ENCODE results near the gene FBXO46. TPM values are rescaled to one million over a fixed set of nuclear protein-coding genes. Genes with fewer than 3 reads are reported as not detected.
A peak's percentile ranks its signal among the peaks of the same experiment; 100 is the strongest.

The FBXO46 gene
- total and polyA plus RNA-seq, 2 of the 13 experiments (the other 11 are each of a cell fraction or from before 2014, with no cell fraction given): 6.2 to 6.4 TPM

GRCh38 chr19:45766296-45766868 lies 35.7 kb upstream of the FBXO46 start (continued):
- TF ChIP-seq, protein P1, sequence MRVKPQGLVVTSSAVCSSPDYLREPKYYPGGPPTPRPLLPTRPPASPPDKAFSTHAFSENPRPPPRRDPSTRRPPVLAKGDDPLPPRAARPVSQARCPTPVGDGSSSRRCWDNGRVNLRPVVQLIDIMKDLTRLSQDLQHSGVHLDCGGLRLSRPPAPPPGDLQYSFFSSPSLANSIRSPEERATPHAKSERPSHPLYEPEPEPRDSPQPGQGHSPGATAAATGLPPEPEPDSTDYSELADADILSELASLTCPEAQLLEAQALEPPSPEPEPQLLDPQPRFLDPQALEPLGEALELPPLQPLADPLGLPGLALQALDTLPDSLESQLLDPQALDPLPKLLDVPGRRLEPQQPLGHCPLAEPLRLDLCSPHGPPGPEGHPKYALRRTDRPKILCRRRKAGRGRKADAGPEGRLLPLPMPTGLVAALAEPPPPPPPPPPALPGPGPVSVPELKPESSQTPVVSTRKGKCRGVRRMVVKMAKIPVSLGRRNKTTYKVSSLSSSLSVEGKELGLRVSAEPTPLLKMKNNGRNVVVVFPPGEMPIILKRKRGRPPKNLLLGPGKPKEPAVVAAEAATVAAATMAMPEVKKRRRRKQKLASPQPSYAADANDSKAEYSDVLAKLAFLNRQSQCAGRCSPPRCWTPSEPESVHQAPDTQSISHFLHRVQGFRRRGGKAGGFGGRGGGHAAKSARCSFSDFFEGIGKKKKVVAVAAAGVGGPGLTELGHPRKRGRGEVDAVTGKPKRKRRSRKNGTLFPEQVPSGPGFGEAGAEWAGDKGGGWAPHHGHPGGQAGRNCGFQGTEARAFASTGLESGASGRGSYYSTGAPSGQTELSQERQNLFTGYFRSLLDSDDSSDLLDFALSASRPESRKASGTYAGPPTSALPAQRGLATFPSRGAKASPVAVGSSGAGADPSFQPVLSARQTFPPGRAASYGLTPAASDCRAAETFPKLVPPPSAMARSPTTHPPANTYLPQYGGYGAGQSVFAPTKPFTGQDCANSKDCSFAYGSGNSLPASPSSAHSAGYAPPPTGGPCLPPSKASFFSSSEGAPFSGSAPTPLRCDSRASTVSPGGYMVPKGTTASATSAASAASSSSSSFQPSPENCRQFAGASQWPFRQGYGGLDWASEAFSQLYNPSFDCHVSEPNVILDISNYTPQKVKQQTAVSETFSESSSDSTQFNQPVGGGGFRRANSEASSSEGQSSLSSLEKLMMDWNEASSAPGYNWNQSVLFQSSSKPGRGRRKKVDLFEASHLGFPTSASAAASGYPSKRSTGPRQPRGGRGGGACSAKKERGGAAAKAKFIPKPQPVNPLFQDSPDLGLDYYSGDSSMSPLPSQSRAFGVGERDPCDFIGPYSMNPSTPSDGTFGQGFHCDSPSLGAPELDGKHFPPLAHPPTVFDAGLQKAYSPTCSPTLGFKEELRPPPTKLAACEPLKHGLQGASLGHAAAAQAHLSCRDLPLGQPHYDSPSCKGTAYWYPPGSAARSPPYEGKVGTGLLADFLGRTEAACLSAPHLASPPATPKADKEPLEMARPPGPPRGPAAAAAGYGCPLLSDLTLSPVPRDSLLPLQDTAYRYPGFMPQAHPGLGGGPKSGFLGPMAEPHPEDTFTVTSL (CRISPR knock-in tag; IDR thresholded peaks at IDR 0.05; ENCODE audit: borderline replicate concordance): no peak
- TF ChIP-seq ZNF138 (CRISPR knock-in tag; IDR thresholded peaks at IDR 0.05; ENCODE audit: low read depth) (no peak), DDIT3 (CRISPR knock-in tag; IDR thresholded peaks at IDR 0.05) (no peak), ZNF615 (CRISPR knock-in tag; IDR thresholded peaks at IDR 0.05; ENCODE audit: borderline replicate concordance) (no peak), TFE3 (CRISPR knock-in tag; IDR thresholded peaks at IDR 0.05) (no peak), ZNF350 (CRISPR knock-in tag; IDR thresholded peaks at IDR 0.05; ENCODE audit: borderline replicate concordance, low read depth) (no peak), TOE1 (CRISPR knock-in tag; IDR thresholded peaks at IDR 0.05) (no peak), PCBP2 (optimal IDR thresholded peaks at IDR 0.05; ENCODE audit: low read depth, low read length, poor library complexity, severe bottlenecking) (no peak), ZNF850 (CRISPR knock-in tag; conservative IDR thresholded peaks at IDR 0.05) (no peak), AKAP8 (CRISPR knock-in tag; IDR thresholded peaks at IDR 0.05) (peak; percentile 9; the same call in 1 of the 2 replicates), MLLT10 (CRISPR knock-in tag; IDR thresholded peaks at IDR 0.05) (no peak), ZNF644 (CRISPR knock-in tag; IDR thresholded peaks at IDR 0.05; ENCODE audit: low read depth) (no peak)
- TF ChIP-seq, protein P2, sequence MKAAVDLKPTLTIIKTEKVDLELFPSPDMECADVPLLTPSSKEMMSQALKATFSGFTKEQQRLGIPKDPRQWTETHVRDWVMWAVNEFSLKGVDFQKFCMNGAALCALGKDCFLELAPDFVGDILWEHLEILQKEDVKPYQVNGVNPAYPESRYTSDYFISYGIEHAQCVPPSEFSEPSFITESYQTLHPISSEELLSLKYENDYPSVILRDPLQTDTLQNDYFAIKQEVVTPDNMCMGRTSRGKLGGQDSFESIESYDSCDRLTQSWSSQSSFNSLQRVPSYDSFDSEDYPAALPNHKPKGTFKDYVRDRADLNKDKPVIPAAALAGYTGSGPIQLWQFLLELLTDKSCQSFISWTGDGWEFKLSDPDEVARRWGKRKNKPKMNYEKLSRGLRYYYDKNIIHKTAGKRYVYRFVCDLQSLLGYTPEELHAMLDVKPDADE (CRISPR knock-in tag; IDR thresholded peaks at IDR 0.05): no peak
- TF ChIP-seq, protein P3, sequence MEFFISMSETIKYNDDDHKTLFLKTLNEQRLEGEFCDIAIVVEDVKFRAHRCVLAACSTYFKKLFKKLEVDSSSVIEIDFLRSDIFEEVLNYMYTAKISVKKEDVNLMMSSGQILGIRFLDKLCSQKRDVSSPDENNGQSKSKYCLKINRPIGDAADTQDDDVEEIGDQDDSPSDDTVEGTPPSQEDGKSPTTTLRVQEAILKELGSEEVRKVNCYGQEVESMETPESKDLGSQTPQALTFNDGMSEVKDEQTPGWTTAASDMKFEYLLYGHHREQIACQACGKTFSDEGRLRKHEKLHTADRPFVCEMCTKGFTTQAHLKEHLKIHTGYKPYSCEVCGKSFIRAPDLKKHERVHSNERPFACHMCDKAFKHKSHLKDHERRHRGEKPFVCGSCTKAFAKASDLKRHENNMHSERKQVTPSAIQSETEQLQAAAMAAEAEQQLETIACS (CRISPR knock-in tag; IDR thresholded peaks at IDR 0.05): no peak
